H9 (cell line): ENCODE results near the gene PLK3. TPM values are rescaled to one million over a fixed set of nuclear protein-coding genes. Genes with fewer than 3 reads are reported as not detected.
A peak's percentile ranks its signal among the peaks of the same experiment; 100 is the strongest.

Source experiments
- DNase-seq: peaks from one replicate; pipeline ENCODE4 v3.0.0-alpha.2; 2017
- H2AFZ ChIP-seq: one replicate; pipeline ENCODE4 v1.6.1; 2013; ENCODE audit warnings: mild to moderate bottlenecking, low read length, control low read depth, moderate library complexity
- H2AK5ac ChIP-seq: 2 replicates; pipeline ENCODE4 v1.6.1; 2013; ENCODE audit warnings: low read length, control low read depth, mixed read lengths; ENCODE audit not compliant: insufficient read length
- H2BK120ac ChIP-seq: one replicate; pipeline ENCODE4 v1.6.1; 2013; ENCODE audit warnings: low read depth, mild to moderate bottlenecking, low read length, control low read depth, inconsistent platforms; ENCODE audit not compliant: poor library complexity, severe bottlenecking
- H2BK12ac ChIP-seq: 2 replicates; pipeline ENCODE4 v1.6.1; 2013; ENCODE audit warnings: low read length, control low read depth, mixed read lengths, low read depth; ENCODE audit not compliant: insufficient read length
- H2BK15ac ChIP-seq: 2 replicates; pipeline ENCODE4 v1.6.1; 2013; ENCODE audit warnings: low read depth, low read length, control low read depth
- H2BK20ac ChIP-seq: one replicate; pipeline ENCODE4 v1.6.1; 2013; ENCODE audit warnings: low read depth, mild to moderate bottlenecking, low read length, control low read depth, inconsistent platforms; ENCODE audit not compliant: poor library complexity, severe bottlenecking
- H2BK5ac ChIP-seq: 2 replicates; pipeline ENCODE4 v1.6.1; 2013; ENCODE audit warnings: low read length, control low read depth, mixed read lengths; ENCODE audit not compliant: insufficient read length
- H3K14ac ChIP-seq: 2 replicates; pipeline ENCODE4 v1.6.1; 2013; ENCODE audit warnings: low read length, control low read depth; ENCODE audit not compliant: insufficient read depth
- H3K18ac ChIP-seq: 2 replicates; pipeline ENCODE4 v1.6.1; 2013; ENCODE audit warnings: low read depth, mild to moderate bottlenecking, mixed read lengths, low read length, control low read depth; ENCODE audit not compliant: insufficient read length
- H3K23ac ChIP-seq: 2 replicates; pipeline ENCODE4 v1.6.1; 2013; ENCODE audit warnings: low read length, control low read depth, mixed read lengths, low read depth; ENCODE audit not compliant: insufficient read length
- H3K23me2 ChIP-seq: 2 replicates; pipeline ENCODE4 v1.6.1; 2013; ENCODE audit warnings: low read depth, mild to moderate bottlenecking, mixed read lengths, low read length, control low read depth; ENCODE audit not compliant: insufficient read length, poor library complexity, severe bottlenecking
- H3K27ac ChIP-seq: 2 replicates; pipeline ENCODE4 v1.5.1; 2013; ENCODE audit warnings: low read length, control low read depth, mixed read lengths, low read depth; ENCODE audit not compliant: insufficient read length
- H3K27me3 ChIP-seq: 2 replicates; pipeline ENCODE4 v1.6.1; 2013; ENCODE audit warnings: low read length, control low read depth, inconsistent platforms; ENCODE audit not compliant: insufficient read depth
- H3K4ac ChIP-seq: 2 replicates; pipeline ENCODE4 v1.6.1; 2013; ENCODE audit warnings: low read depth, mild to moderate bottlenecking, control low read depth, inconsistent platforms, low read length, moderate library complexity
- H3K4me1 ChIP-seq: 2 replicates; pipeline ENCODE4 v1.6.1; 2013; ENCODE audit warnings: low read length, control low read depth, inconsistent platforms; ENCODE audit not compliant: insufficient read depth
- H3K4me2 ChIP-seq: 2 replicates; pipeline ENCODE4 v1.6.1; 2013; ENCODE audit warnings: low read length, control low read depth, mixed read lengths; ENCODE audit not compliant: insufficient read length, insufficient read depth
- H3K56ac ChIP-seq: 2 replicates; pipeline ENCODE4 v1.6.1; 2013; ENCODE audit warnings: low read depth, mild to moderate bottlenecking, mixed read lengths, low read length, control low read depth; ENCODE audit not compliant: insufficient read length
- H3K79me1 ChIP-seq: 2 replicates; pipeline ENCODE4 v1.6.1; 2013; ENCODE audit warnings: low read depth, mild to moderate bottlenecking, moderate library complexity, low read length, control low read depth, inconsistent platforms; ENCODE audit not compliant: insufficient read depth, poor library complexity, severe bottlenecking
- H3K79me2 ChIP-seq: 2 replicates; pipeline ENCODE4 v1.6.1; 2013; ENCODE audit warnings: low read length, control low read depth, inconsistent platforms; ENCODE audit not compliant: insufficient read depth
- H3K9ac ChIP-seq: 2 replicates; pipeline ENCODE4 v1.6.1; 2013; ENCODE audit warnings: low read length, control low read depth, mixed read lengths; ENCODE audit not compliant: insufficient read length; ENCODE audit errors: extremely low read depth
- H3K9me3 ChIP-seq: one replicate; pipeline ENCODE4 v1.6.1; 2013; ENCODE audit warnings: low read depth, low read length, inconsistent platforms; ENCODE audit not compliant: control insufficient read depth
- H3T11ph ChIP-seq: one replicate; pipeline ENCODE4 v1.6.1; 2013; ENCODE audit warnings: mild to moderate bottlenecking, low read length, control low read depth, inconsistent platforms
- H4K20me1 ChIP-seq: one replicate; pipeline ENCODE4 v1.6.1; 2013; ENCODE audit not compliant: control insufficient read depth, insufficient read length, insufficient read depth
- H4K5ac ChIP-seq: 2 replicates; pipeline ENCODE4 v1.6.1; 2013; ENCODE audit warnings: low read depth, mild to moderate bottlenecking, mixed read lengths, low read length, control low read depth; ENCODE audit not compliant: insufficient read length
- H4K8ac ChIP-seq: replicated peaks from 2 replicates; pipeline ENCODE4 v1.6.1; 2013; ENCODE audit warnings: low read length, control low read depth, mixed read lengths, low read depth; ENCODE audit not compliant: insufficient read length
- H4K91ac ChIP-seq: 2 replicates; pipeline ENCODE4 v1.6.1; 2013; ENCODE audit warnings: low read depth, mild to moderate bottlenecking, moderate library complexity, mixed read lengths, low read length, control low read depth; ENCODE audit not compliant: insufficient read length
- H3K27ac Mint-ChIP-seq, 3 experiments: 2 replicates in 2 of 3; 3 replicates in 1 of 3; pipeline ENCODE4 v1.8.0; 2020 to 2021; ENCODE audit warnings: mixed read lengths in 3 of 3, mild to moderate bottlenecking in 1 of 3, moderate library complexity in 1 of 3
- H3K27me3 Mint-ChIP-seq: 2 replicates; pipeline ENCODE4 v1.8.0; 2021; ENCODE audit warnings: low read depth, mild to moderate bottlenecking, moderate library complexity, mixed read lengths
- H3K36me3 Mint-ChIP-seq, 3 experiments: 2 replicates in 2 of 3; 3 replicates in 1 of 3; pipeline ENCODE4 v1.8.0; 2020 to 2021; ENCODE audit warnings: low read depth in 3 of 3, mixed read lengths in 3 of 3; ENCODE audit not compliant: insufficient read depth in 1 of 3
- H3K4me1 Mint-ChIP-seq, 2 experiments: 2 replicates each; pipeline ENCODE4 v1.8.0; 2020; ENCODE audit warnings: mixed read lengths in 2 of 2
- H3K4me3 Mint-ChIP-seq, 2 experiments: 2 replicates in 1 of 2; 3 replicates in 1 of 2; pipeline ENCODE4 v1.8.0; 2020 to 2021; ENCODE audit warnings: mild to moderate bottlenecking in 2 of 2, mixed read lengths in 2 of 2, moderate library complexity in 1 of 2
- H3K9me3 Mint-ChIP-seq, 2 experiments: 2 replicates in 1 of 2; 3 replicates in 1 of 2; pipeline ENCODE4 v1.8.0; 2020; ENCODE audit warnings: mild to moderate bottlenecking in 2 of 2, mixed read lengths in 2 of 2, moderate library complexity in 1 of 2
- CTCF ChIP-seq: fragments of 200-600 bp; sonication (generic); conservative IDR thresholded peaks from 3 replicates; pipeline ENCODE4 v1.8.0; 2021; ENCODE audit warnings: antibody characterized with exemption, mild to moderate bottlenecking
- WGBS: extraction: QIAGEN DNeasy Blood & Tissue Kit; methylation state at CpG from one replicate; pipeline ENCODE4 v1.1.7; 2013; ENCODE audit warnings: missing lambda C conversion rate, low lambda C conversion rate, mixed read lengths; ENCODE audit not compliant: insufficient read length; ENCODE audit errors: extremely low coverage; 5-methylcytosine and 5-hydroxymethylcytosine counted together
- total RNA-seq: library from RNA; stranded (reverse); gene quantifications from 2 replicates; pipeline ENCODE4 v1.2.1, GENCODE V29; 2021

Gene PLK3
- total RNA-seq, 1 experiment from 2014 or later = 14.7 TPM

GRCh38 chr1:44821240-44821715 lies 21.1 kb downstream of the PLK3 start:
- Mint-ChIP-seq H3K36me3 (no peaks in the 10 kb centered on the region), H3K27me3 (no peaks in the 10 kb centered on the region), H3K4me1 (peaks cover 17 to 21% of the 10 kb centered on the region in 2 experiments), H3K4me3 (peak overlapping the region in 1 of 2 experiments; percentile 75; a peak in 2 of 5 replicates), H3K9me3 (no peaks in the 10 kb centered on the region; a peak in 1 of 5 replicates), H3K27ac (peak overlapping the region in 1 of 3 experiments; percentile 73; a peak in 2 of 7 replicates)
- H2BK20ac ChIP-seq = no peak overlapping the region
- no peak overlapping the region for H3K18ac ChIP-seq
- H2AFZ ChIP-seq = no peak overlapping the region
- H2BK5ac ChIP-seq = no peak overlapping the region
- H4K5ac ChIP-seq = no peak overlapping the region
- no peaks in the 10 kb centered on the region for H3K27me3 ChIP-seq
- no peak overlapping the region for H2BK12ac ChIP-seq
- H3K9ac ChIP-seq = no peak overlapping the region
- WGBS = no CpG with 5 or more reads among the region's 9 CpGs
- no peaks in the 10 kb centered on the region for H3K79me1 ChIP-seq
- H2BK120ac ChIP-seq = no peak overlapping the region
- H4K8ac ChIP-seq = no peak overlapping the region
- no peak overlapping the region for H3K56ac ChIP-seq
- peaks cover 8% of the 10 kb centered on the region for H3K23me2 ChIP-seq
- no peak overlapping the region for H3T11ph ChIP-seq
- H3K27ac ChIP-seq = no peak overlapping the region
- H4K91ac ChIP-seq = no peak overlapping the region
- H3K9me3 ChIP-seq = no peaks in the 10 kb centered on the region
- H2AK5ac ChIP-seq = no peak overlapping the region
- no peak overlapping the region for H3K14ac ChIP-seq
- H3K4ac ChIP-seq = no peak overlapping the region
- no peaks in the 10 kb centered on the region for H3K79me2 ChIP-seq
- no peak for DNase-seq
- no peak overlapping the region for H3K4me2 ChIP-seq
- H3K23ac ChIP-seq = no peak overlapping the region
- H2BK15ac ChIP-seq = no peak overlapping the region
- H3K4me1 ChIP-seq = no peaks in the 10 kb centered on the region
- no peak for TF ChIP-seq CTCF
- H4K20me1 ChIP-seq = no peaks in the 10 kb centered on the region
